Esophagus muscularis mucosa (tissue), 3 donors: ENCODE data around the gene FGF6.

Experiments
- CTCF ChIP-seq, 3 experiments: fragments of 200-600 bp in 2 of 3; fragments of 450-650 bp in 1 of 3; sonication (generic) in 2 of 3; IDR thresholded peaks; one replicate each; pipeline ENCODE4 v1.5.1; 2017 to 2019; ENCODE audit warnings: antibody characterized with exemption in 3 of 3, mild to moderate bottlenecking in 2 of 3, moderate library complexity in 1 of 3
- POLR2A ChIP-seq: fragments of 450-650 bp; IDR thresholded peaks from one replicate; pipeline ENCODE4 v1.6.1; 2017; ENCODE audit warnings: antibody characterized with exemption, moderate library complexity, mild to moderate bottlenecking, low read depth

DNA sequence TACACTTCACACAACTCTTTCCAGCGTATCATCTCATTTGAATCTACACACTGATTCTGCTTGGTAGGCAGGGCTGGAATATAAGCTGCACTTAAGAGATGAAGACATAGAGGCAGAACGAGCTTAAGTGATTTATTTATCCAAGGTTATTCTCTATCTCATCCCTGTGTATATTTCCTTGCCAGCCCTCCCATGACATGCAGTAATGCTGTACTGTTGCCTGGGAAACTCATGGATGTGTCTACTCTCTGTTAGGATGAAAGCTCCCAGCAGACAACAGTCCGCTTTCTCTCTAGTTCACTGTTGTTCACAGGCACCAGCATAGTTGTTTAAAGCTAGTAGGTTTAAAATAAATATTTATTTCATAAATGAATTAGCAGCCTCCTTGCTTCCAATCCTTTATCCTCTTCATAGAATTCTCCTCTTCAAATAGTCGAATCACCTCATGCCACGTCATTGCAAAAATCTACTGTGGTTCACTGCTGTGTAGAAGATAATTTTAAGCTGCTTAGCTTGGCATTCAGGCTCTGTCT lies 25.4 kb downstream of the FGF6 start:
- no peak for TF ChIP-seq POLR2A
- no peak for TF ChIP-seq CTCF (IDR thresholded peaks at IDR 0.05)
